Measurements from ENCODE around the gene GOLGA8T. TPM values are rescaled to one million over a fixed set of nuclear protein-coding genes. Genes with fewer than 3 reads are reported as not detected.

The GOLGA8T gene
- total RNA-seq (2022; extraction: Qiagen RNA extraction): 0.84 to 1.9 TPM (median 1.6 TPM) in 5 replicates

GRCh38 chr15:30134751-30135150, at the start of gene GOLGA8T:
Gene GOLGA8T, plus strand, starts transcription at chr15:30135051. Its CDS starts 98 bp downstream, at chr15:30135149.

Other genes starting within 250 kb of the GOLGA8T start
- 0.09 to 0.15 TPM in 2 of 5 replicates, not detected in the others for gene GOLGA8J, start 52.1 kb upstream of the GOLGA8T start, total RNA-seq (2022; extraction: Qiagen RNA extraction)